NCI-H187 (cell line): ENCODE data around the gene ANKRD55.
A peak's percentile ranks its signal among the peaks of the same experiment; 100 is the strongest.
"Not testable (repeated sequence)": the region's sequence is repeated elsewhere in the genome, so short reads cannot be mapped to it uniquely, and the experiment has no call there.

ENCODE experiments used
- DNase-seq, 2 experiments: peaks; one replicate each; lab custom pipeline; 2025; lab: John Stamatoyannopoulos, UW

Gene ANKRD55

DNA sequence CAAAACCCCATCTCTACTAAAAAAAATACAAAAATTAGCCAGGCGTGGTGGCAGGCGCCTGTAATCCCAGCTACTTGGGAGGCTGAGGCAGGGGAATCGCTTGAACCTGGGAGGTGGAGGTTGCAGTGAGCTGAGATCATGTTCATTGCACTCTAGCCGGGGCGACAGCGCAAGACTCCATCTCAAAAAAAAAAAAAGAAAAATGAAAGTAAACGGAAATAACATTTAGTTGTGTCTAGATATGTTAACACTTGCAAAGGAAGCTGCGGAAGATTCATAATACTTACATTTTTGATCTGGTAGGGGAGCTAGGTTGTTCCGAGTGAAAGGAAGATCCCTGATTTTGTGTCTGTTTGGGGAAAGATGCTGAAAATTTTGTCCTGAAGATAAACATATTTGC, 130.9 kb downstream of the ANKRD55 start:
- DNase-seq: not testable (repeated sequence)

DNA sequence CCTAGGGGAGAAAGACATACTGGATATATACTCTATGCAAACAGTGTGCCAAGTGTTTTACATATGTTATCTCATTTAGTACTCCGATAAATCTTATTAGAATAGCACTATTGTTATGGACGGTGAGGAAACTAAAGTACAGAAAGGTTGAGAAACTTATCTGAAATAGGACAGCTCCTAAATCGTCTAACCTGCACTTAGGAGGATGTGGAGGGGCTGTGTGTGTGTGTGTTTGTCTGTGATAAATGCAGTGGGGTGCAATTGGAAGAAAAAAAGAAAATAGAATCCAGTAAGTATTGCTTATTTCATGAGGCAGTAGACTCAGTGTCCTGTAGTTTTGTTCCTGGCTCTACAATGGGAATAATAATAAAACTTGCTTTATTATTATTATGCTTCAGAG, 131.9 kb downstream of the ANKRD55 start:
- DNase-seq: no peak

- no peak for DNase-seq
Observed at GRCh38 chr5:56100439-56101176, 132.5 kb downstream of the ANKRD55 start.

- DNase-seq: no peak
Observed at GRCh38 chr5:56099346-56099745, 133.8 kb downstream of the ANKRD55 start.

DNA sequence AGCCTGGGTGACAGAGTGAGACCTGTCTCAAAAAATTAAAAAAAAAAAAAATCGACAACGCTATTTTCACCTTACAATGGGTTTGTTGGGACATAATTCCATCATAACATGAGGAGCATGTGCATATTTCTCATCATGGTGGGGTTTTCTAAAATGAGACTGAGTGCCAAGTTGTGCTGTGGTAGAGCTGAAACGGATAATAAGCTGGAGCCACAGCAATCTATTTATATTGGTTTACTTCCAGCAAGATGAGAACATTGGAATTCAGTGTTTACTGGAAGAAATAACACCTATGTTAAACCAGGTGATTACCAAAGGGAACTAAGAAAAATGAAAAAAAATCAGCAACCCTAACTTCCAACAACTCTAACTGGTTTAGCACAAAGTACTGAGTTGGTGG, 136.1 kb downstream of the ANKRD55 start:
- DNase-seq: no peak

GRCh38 chr5:56095579-56096102, 137.5 kb downstream of the ANKRD55 start:
- DNase-seq: no peak

GRCh38 chr5:56094579-56095361, 138.4 kb downstream of the ANKRD55 start:
- DNase-seq: peak in 1 of 2 experiments; percentile 75

- DNase-seq: no peak
Observed at GRCh38 chr5:56093970-56094369, 139.2 kb downstream of the ANKRD55 start.

DNA sequence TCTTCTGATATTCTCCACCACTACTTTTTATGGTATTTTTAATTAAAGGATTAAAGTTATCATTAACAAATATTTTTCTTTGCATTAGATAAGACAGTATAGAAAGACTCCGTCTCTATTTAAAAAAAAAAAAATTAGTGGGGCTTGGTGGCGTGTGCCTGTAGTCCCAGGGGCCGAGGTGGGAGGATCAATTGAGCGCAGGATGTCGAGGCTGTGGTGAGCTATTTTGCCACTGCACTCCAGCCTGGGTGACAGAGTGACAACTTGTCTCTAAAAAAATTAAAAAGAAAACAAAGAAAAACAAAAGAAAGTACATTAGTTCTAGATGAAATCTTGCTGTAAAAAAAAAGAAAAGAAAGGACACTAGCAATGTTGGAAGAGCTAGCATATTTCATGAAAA, 141.0 kb downstream of the ANKRD55 start:
- DNase-seq: no peak

GRCh38 chr5:56091664-56092063, 141.5 kb downstream of the ANKRD55 start:
- DNase-seq: no peak

GRCh38 chr5:56090793-56091460, 142.2 kb downstream of the ANKRD55 start:
- DNase-seq: peak in 1 of 2 experiments; percentile 18

- DNase-seq: no peak
Observed at GRCh38 chr5:56088967-56089829, 143.9 kb downstream of the ANKRD55 start.

DNA sequence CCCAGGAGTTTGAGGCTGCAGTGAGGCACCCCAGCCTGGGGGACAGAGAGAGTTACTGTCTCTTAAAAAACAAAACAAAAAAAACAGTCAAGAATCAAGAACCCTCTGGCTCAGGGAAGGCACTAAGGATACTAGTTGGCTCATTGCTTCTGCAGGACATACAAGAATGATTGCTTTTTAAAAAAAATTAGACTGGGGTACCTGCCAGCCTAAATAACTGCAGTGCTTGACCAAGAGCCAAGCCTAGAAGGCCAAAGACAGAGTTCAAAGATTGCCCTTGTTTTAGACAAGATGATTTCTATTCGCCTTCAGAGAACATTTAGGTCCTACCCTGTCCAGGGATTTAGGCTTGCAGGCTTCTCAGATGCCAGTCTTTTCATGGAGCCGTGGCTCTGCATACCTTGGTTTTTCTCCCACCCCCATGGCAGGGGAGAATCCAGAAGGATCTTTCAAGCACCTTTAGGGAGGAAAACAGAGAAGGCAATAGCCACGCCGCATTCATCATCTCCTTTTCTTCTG, 144.6 kb downstream of the ANKRD55 start:
- no peak for DNase-seq

- no peak for DNase-seq
Observed at GRCh38 chr5:56085193-56085592, 147.9 kb downstream of the ANKRD55 start.

GRCh38 chr5:56083286-56083854, 149.8 kb downstream of the ANKRD55 start:
- DNase-seq: no peak

- not testable (repeated sequence) for DNase-seq
Observed at GRCh38 chr5:56081053-56081642, 152.0 kb downstream of the ANKRD55 start.

- no peak for DNase-seq
Observed at GRCh38 chr5:56080375-56081052, 152.6 kb downstream of the ANKRD55 start.

DNA sequence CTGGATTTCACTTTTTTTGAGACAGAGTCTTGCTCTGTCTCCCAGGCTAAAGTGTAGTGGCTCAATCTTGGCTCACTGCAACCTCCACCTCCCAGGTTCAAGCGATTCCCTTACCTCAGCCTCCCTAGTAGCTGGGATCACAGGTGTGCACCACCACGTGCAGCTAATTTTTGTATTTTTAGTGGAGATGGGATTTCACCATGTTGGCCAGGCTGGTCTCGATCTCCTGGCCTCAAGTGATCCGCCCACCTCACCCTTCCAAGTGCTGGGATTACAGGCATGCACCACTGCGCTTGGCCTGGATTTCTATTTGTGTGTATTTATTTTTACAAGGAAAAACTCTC, 154.0 kb downstream of the ANKRD55 start:
- DNase-seq: not testable (repeated sequence)

DNA sequence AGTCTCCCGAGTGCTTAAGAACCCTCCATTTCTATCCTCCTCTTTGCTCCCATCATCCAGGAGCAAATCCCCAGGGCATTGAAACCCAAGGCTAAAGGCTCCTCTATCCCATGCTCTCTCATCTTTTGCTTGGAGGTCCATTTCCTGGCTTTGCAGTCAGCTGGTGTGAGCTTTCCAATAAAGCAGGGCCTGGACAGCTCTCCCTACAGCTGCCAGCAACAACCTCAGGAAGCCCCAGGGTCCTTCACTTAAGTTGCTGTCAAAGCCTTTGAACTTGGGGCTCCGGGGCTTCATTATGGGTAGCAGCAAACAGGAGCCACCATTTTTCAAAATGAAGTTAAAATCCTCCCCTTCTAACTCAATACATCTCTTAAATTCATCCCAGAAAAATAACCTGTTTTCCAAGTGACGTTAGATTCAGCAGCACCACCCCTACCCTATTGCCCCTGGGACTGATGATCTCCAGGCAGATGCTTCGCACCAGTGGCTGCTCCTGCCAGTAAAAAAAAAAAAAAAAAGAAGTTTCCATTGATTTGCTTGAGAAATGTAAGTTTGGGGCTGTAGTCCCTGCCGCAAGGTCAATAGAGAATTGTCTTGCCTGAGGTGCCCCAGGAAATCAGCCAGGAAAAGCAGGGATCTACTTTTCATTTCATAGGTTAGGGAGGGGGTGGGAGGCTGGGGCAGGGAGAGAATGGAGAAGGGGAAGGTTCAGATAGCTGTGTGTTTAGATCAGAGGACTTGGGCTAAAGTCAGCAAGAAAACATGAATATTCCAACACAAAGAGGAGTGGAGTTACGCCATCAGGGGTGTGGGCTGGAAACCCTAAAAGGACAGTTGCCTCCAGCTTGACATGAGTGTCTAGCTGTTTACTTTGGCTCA, 154.6 kb downstream of the ANKRD55 start:
- DNase-seq: no peak
